Ovary (tissue), 3 donors: ENCODE measurements around the gene WDR87.

Experiments used
- EP300 ChIP-seq: sonication (generic); formaldehyde crosslinking; IDR thresholded peaks from one replicate; pipeline ENCODE4 v1.6.1; 2017; ENCODE audit warnings: antibody characterized with exemption
- TF ChIP-seq, protein P1 (sequence below), 3 donors: fragments of 450-650 bp in 2 of 3; fragments of 200-600 bp in 1 of 3; IDR thresholded peaks; one replicate each; pipeline versions ENCODE4 v1.5.1 to v1.8.0; 2016 to 2022; ENCODE audit warnings: antibody characterized with exemption in 3 of 3, mild to moderate bottlenecking in 1 of 3
- donor health status: DM: no; HTN: no; CAD: no.

- TF ChIP-seq, protein P1, sequence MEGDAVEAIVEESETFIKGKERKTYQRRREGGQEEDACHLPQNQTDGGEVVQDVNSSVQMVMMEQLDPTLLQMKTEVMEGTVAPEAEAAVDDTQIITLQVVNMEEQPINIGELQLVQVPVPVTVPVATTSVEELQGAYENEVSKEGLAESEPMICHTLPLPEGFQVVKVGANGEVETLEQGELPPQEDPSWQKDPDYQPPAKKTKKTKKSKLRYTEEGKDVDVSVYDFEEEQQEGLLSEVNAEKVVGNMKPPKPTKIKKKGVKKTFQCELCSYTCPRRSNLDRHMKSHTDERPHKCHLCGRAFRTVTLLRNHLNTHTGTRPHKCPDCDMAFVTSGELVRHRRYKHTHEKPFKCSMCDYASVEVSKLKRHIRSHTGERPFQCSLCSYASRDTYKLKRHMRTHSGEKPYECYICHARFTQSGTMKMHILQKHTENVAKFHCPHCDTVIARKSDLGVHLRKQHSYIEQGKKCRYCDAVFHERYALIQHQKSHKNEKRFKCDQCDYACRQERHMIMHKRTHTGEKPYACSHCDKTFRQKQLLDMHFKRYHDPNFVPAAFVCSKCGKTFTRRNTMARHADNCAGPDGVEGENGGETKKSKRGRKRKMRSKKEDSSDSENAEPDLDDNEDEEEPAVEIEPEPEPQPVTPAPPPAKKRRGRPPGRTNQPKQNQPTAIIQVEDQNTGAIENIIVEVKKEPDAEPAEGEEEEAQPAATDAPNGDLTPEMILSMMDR (IDR thresholded peaks at IDR 0.05), result no peak
- no peak for TF ChIP-seq EP300
These were observed 27.6 kb upstream of the WDR87 start for GRCh38 chr19:37933937-37934358.
